HL-60/S4 treated with phorbol 12-myristate 13-acetate at 8.2 ng/mL for 4 days and 3 days (cell line): ENCODE results near the gene TFEB.
"Not testable (repeated sequence)": the region's sequence is repeated elsewhere in the genome, so short reads cannot be mapped to it uniquely, and the experiment has no call there.

Experiments used
- in situ Hi-C: fragments of 300-500 bp; cut with MboI; formaldehyde crosslinking; loops from 2 replicates; pipeline ENCODE4 v1.15.0; 2022; ENCODE audit warnings: low sequenced_read_pairs

The TFEB gene

DNA sequence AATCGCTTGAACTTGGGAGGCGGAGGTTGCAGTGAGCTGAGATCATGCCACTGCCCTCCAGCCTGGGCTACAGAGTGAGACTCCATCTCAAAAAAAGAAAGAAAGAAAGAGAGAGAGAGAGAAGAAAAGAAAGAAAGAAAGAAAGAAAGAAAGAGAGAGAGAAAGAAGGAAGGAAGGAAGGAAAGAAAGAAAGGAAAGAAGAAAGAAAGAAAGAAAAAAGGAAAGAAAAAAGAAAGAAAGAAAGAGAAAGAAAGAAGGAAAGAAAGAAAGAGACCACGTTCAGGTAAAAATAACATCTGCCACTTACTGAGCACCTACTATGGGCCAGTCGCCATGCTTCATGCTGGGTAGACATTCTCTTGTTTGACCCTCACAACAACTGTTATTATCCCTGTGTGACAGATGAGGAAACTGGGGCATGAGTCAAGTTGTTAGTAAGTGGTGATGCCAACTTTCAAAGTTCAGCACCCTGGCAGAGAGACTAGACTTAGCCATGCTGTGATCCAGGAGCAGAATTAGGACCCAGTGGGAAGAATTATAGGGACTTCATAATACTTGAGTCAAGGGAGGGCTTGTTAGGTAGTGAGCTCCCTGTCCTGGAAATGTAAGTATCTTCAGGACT, 30.7 kb upstream of the TFEB start:
- in situ Hi-C loops: not testable (repeated sequence)

DNA sequence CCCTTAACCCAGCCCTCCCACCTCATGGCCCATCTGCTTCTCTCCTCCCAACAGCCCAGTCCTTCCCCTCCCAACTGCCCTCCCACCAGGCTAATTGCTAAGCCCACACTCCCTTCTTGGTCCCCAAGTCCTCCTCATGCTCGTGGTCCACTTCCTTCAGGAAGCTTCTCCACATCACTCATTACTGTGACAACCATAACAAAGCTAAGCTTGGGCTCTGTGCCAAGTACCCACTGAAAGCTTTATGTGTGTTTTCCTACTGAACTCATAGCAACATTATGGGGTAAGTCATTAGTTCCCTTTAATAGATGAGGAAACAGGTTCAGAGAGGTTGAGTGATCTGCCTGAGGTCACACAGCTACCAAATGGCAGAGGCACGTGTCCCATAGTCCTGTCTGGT, 28.1 kb upstream of the TFEB start:
- in situ Hi-C loops: no loop called here

DNA sequence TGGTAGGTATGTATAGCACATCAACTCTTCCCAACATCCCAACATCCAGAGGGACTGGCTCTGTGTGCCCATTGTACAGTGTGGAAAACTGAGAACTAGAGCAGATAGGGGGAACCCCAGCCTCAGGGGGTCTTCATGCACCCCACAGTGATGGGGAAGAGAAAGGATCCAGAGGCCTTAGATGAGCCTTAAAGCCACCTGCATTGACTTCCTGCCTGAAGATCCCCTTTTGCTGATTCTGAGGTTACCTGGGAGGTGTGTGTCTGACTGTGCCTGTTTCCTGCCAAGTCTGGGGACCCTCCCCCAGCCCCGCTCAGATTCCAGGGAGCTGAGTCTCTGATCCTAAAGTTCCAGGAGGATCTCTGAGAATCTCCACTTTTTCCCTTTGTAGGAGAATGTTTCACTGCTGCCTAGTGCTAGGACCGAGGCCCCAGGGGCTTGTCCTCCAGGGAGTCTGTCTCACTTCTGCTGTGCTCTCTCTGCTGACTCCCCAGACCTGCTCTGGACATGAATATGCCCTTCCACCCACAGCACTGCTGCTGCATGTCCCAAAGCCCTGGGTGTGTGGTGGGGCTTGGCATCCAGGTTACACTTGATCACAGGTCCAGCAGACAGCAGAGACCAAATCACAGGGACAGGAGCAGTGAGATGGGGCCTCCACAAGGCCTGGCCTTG, 24.6 kb upstream of the TFEB start:
- in situ Hi-C loops: no loop called here

DNA sequence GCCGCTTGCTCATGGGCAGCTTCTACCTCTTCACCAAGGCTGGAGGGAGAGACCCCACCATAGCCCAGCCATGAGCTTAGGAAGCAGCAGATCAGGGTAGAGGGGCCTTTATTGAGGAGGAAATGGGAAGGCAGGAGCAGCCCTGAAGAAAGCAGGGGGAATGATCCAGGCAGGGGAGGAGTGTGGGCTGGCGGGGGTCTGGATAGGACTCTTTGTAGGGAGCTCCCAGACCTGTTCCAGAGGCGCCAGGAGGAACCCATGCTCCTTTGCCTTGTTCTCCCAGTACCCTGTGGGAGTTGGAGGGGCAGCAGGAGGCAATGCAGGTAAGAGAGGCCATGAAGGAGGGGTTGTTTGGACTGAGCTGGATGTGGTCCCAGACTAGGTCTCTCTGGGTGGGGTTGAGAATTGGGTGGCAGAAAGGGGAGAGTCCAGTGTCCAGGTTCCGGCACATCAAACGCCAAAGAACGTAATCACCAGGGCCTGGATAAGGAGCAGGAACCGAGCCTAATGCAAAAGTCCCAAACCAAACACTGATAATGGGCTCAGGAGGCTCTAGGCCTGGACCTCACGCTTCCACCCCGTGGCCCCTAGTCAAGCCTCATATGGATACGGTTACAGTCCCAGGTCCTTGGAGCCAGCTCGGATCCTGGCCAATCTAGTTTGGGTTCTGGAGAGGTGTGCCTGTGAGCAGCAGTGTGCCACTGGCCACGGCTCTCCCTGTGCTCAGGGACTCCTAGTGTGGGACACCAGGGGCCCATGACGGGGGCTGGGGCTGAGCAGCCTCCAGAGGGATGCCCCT, 23.9 kb upstream of the TFEB start:
- in situ Hi-C loops: no loop called here

DNA sequence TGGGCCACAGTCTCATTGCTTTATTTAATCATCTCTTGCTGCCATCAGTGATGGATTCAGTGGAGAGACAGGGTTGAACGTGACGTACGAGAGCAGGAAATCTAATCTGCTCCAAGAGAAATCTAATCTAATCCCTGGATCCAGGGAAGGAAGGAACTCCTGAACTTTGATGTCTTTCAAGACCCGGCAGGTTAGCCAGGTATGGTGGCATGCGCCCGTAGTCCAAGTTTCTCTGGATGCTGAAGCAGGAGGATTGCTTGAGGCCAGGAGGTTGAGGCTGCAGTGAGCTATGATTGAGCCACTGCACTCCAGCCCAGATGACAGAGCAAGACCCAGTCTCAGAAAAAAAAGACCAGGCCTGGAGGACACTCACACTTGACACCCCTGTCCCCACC, 23.2 kb upstream of the TFEB start:
- in situ Hi-C loops: no loop called here

DNA sequence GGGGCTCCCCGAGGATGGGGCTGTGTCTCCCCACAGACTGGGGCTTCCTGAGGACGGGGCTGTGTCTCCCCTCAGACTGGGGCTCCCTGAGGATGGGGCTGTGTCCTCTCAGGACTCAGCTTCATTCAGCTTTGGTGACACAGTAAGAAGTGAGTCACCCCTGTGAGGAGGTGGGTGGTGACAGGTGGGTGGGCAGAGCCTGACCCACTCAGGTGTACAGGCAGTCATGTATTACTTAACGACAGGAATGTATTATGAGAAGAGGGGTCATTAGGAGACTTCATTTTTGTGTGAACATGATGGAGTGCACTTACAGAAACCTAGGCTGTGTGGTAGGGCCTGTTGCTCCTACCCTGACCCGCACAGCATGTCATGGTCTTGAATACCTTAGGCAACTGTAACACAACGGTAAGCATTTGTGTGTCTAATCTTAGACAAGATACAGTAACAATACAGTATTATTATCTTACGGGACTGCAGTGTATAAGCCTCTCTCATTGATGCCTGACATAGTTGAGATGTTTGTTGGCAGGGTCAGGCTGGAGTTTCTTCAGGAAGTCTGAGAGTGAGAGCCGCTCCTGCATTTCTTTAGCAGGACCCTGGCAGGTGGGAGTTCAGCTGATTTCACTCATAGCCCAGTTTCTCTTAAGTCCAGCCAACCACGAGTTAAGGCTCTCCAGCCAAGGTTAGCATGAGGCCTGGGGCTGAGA, 22.7 kb upstream of the TFEB start:
- in situ Hi-C loops: no loop called here

DNA sequence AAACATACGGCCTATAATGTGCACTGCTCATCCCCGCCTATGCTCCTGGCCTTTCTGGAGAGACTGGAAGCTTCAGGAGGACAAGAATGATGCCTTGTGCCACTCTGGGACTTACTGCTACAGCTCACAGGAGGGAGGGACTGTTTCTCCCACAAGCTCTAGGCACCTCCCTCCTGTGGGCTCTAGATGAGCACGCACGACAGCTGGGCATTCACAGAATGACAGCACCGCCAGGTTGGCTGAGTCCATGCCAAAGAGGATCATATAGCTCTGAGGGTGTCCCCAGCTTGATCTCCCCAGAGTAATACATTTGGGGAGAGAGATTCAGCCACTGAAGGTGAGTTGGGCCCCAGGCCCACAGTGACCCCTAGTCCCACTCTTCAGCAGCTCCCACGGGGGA, 21.9 kb upstream of the TFEB start:
- in situ Hi-C loops: no loop called here

DNA sequence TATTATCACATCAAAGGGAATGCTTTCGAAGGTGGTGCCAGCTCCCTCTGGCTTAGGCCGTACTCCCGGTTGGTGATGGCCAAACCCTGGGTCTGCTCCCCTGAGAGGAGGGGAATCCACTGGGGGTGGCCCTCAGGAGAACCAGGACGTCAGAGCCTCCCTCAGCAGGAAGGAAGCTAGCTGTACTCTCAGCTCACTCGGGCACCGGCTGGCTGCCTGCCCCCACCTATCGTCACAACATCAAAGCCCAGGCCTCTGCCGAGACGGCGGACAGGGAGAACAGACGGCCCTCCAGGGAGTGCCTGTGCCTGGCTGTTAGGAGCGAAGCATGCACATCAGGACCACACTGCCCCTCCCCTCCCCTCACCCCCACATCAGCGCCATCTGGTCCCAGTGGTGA, 20.9 kb upstream of the TFEB start:
- in situ Hi-C loops: no loop called here

DNA sequence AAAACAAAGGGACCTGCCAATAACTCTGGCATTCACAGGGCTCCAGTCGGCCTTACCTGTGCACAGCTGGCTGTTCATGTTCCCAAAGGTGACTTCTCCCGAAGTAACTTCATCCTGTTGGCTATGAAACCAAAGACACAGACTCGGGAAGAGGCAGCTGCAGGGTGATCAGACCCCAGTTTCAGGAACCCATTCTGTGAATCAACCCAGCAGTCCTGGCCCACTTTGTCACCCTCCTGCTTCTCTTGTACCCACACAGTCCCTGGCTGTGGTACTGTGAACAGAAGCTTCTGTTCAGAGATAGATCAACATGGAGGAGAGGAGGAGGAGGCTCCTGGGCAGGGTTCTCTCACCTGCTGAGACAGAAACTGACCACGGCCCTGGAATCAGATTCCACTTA, 20.5 kb upstream of the TFEB start:
- in situ Hi-C loops: no loop called here

DNA sequence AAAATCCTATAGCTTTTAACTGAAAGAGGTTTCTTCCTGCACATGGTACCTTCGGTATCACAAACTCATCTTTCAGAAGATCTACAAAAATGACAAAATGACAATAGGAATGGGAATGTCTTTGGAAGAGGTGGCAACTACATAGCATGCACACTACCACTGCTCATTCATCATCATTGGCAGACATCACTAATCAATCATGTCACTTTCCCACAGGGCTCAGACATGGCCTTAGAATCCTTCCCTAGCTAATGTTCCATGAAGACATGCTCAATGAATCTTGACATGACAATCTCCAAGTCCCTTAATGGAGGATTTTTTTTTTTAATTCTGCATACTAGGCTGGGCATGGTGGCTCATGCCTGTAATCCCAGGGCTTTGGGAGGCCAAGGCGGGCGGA, 15.0 kb upstream of the TFEB start:
- in situ Hi-C loops: no loop called here

DNA sequence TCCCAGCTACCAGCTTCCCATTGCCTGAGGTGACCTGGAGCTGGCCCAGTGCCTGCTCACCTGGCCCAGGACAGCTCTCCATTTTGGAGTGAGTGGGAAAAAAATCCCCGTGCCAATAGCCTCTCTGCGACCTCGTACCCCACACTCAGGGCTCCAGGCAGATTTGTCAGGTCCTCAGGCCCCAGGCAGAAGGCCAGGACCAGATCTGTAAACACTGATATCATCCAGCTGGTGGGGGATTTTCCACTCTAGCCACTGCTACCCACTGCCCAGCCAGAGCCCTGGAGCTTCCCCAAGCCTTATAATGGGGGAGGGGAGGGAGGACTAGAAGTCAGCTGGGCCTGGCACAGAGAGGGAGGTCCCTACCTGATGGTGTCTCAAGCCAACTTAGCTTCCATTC, 13.1 kb upstream of the TFEB start:
- in situ Hi-C loops: no loop called here

DNA sequence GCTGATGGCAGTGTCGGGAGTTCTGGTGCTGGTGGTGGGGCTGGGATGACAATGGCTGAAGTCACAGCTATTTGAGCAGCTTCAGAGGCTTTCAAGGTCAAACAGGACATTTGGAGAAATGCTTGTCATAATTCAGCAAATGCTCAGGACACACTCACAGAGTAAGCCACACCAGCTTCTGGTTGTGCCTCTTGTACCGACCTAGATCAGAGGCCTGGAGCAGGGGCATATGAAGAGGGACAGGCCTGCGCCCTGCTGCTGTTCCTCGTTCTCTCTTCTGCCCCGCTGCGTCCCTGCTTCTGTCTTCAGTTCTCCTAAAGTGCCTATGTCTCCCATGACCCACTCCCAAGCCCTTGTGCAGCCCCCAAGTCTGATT, 12.7 kb upstream of the TFEB start:
- in situ Hi-C loops: no loop called here

DNA sequence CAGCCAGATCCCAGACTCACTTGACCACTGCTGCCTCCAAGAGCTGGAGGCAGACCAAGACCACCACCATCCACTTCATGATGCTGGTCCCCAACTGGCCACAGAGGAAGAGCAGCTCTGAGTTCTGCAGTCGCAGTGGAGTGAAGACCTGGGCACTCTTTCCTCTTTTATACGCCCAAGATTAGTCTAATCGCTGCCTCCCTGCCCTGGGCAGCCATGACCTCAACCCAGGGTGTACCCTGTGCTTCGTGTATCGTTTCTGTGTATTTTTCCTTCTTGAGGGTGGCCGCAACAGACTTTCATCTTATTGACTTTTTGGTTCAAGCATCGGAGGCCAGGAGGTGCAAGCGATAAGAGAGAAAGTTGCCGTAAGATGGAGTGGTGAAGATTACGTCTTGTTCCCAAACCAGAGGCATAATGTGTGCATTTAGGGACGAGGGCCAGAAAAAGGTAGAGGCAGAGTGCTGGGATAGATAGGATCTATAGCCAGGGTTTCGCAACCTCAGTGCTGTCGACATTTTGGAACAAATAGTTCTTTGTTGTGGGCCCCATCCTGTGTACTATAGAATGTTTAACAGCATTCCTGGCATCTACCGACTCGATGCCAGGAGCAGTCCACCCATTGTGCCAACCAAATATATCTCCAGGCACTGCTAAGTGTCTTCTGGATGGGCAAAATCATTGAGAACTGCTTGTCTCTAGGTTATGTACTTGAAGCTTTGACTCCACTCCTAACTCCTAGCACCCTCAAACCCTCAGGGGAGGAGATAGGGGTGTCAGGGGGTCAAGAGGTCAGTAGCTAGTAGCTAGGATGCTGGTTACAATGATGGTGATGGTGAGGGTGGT, 12.1 kb upstream of the TFEB start, which contains the start of gene PGC:
TSS of gene PGC (minus strand) at position 142 of the 846 bp plus-strand sequence. CDS start at position 79, 63 bp downstream.
- in situ Hi-C loops: no loop called here

DNA sequence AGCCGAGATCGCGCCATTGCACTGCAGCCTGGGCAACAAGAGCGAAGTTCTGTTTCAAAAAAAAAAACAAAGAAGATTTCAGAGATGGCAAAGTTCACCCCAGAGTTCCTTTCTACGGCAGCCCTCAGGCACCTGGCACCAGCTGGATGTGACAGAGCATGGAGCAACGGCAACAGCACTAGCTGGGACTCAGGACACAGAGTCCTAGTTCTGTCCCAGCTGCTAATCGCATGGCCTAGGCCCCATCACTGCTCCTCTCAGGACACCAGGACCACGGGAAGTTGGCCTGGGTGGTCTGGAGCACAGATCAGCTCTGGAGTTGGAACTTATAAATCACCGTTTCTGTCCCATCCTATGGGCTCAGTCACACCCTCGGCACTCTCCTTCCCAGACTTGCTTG, 10.7 kb upstream of the TFEB start:
- in situ Hi-C loops: no loop called here

DNA sequence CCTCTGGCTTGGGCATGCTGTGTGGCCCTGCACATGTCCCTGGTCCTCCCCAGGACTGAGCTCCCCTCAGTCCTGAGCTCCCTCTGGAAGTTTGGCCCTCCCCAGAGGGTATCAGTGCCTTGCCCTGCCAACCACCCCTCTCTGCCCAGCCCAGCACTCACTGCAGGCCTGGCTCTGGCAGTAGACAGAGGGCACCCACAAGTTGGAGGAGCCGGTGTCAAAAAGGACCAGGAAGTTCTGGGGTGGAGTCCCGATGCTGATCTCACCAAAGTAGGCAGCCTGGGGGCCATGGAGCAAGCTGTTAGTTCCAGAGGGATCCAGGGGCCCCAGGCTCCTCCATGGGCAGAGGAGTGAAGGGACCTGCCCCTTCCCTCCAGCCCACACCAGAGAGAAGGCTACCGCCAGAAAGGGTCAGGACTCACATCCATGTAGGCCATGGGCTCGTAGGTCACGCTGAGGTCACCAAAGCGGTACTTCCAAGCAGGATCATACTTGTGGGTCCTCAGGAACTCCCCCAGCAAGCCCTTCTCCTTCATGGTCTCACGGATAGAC, 8.9 kb upstream of the TFEB start:
- in situ Hi-C loops: no loop called here

DNA sequence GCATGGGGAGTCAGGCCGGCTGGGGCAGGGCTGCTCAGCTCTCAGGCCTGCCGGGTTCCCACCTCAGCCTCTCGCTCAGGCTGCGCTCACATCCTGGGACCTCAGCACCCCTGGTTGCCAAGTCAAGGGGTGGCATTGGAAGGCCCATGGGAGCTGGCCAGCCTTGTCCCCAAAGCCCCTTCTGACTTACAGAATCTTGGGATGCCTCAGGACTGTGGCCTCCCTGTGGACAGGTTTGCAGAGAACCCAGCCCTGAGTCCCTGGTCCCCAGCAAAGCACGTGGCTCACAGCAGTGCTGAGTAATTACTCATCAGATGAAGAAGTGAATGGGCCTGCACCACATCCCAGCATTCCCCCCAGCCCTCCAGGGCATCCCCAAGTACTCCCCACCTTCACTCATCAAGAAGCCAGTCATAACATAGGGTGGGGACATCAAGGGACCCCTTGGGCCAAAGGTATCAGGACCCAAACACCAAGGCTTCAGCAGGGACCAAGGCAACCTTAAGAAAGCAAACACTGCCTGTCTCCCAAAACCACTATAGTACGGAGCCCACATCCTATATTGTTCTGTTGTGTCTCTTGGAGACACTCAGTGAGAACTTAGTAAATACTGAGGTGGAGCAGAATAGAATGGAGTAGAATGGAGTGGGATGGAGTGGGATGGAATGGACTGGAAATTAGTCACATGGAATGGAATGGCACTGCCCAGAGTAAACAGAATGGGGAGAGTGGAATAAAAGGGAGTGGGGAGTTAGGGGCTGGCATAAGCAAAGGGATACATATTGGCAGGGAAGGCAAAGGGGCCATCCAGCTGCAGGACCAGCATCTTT, 8.2 kb upstream of the TFEB start:
- in situ Hi-C loops: no loop called here

DNA sequence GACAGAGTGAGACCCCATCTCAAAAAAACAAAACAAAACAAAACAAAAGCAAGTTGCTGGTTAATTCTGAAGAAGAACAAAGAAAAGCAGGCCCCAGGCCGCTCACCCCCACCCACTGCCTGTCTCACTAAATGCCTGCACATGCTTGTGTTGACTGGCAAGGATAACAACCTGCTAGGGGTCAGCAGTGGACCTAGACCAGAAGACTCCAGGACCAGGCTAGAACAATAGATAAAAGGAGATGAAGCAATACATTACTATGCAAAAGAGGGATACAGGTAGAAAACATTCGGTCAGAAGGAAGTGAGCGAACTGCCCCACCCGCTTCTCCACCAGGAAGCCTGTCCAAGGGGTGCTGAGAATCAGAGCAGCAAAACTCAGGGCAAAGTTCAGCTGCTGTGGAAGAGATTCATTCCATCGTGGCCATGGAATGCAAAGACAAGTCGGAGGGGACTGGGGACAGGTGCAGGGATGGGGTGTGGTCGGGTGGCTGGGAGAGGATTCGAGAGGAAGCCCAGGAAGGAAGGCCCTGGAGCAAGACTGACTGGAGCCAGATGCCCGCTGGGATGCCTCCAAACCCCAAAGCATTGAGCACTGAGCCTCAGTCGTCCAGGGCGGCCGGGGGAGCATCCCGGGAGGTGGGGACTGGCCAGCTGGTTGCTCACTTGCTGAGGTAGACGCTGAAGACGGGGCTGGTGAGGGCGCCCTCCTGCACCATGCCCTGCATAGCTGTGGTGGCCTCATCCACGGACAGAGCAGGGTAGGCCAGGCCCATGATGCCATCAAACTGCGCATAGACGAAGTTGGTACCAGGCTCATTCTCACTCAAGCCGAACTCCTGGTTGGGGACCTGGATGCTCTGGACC, 6.5 kb upstream of the TFEB start:
- in situ Hi-C loops: no loop called here

DNA sequence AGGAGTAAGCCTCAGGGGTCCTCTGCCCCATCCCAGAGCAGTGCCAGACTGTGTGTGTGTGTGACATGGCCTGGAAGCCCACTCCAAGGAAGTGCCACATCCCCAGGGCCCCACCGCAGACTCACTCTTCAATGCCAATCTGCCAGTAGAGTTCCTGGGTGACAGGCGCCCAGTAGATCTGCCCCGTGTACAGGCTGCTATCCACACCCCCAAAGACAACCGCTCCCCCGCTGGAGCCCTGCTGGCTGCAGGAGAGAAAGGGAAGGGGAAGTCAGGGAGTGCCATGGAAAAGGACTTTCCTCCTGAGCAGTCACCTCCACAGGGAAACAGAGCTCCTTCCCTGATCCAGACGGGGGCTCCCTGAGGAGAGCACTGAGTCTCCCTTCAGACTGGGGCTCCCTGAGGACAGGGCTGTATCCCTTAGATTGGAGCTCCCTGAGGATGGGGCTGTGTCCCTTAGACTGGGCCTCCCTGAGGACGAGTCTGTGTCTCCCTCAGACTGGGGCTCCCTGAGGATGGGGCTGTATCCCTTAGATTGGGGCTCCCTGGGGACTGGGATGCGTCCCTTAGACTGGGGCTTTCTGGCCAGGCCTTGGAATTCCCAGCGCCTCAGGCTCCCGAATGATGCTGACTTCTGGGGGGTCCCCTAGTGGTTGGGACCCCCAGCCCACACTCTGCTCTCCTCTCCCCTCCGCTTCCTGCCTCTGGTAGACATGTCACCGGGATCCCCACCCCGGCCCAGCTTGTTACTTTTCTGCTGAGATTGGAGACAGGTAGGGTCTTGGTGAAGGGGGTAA, 5.2 kb upstream of the TFEB start:
- in situ Hi-C loops: no loop called here
